NCI-H524 treated with DMSO at 0.1 percent for 48 hours (cell line): ENCODE measurements around the gene NPBWR2.

Experiments used
- DNase-seq: peaks from one replicate; lab custom pipeline; 2025; lab: John Stamatoyannopoulos, UW

Gene NPBWR2

DNA sequence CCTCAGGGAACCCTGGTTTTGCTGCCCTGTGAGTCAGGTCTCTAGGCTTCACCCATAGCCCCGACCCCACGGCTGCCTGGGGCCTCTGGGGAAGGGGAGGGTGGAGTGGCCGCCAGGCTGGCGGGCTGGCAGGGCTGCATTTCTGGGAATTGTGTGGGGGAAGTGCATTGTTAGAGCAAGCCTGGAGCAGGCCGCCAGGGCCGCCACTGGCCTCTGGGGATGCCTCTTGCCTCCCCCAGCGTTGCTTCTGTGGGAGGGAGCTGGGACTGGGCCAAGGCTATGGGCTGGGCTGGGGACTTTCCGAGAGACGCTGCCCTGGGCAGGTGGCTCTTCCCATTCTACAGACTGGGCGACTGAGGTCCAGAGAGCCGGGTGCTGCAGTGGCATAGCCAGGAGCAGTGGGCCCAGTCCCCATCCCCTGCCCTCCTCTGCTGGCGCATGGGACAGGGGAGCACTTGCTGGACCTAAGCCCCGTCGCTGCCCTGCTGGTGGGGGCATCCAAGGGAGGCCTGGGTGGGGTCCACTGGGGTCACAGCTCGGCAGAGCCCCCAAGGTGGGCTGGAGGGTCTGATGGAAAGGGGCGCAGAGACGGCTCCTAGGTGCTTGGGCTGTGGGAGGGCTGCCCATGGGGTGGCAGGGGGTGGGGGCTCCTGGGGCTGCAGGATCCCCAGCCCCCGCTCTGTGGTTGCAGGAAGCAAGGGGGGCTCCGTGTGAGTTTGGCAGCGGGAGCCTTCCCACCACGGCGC lies 51.3 kb downstream of the NPBWR2 start:
- DNase-seq: no peak

DNA sequence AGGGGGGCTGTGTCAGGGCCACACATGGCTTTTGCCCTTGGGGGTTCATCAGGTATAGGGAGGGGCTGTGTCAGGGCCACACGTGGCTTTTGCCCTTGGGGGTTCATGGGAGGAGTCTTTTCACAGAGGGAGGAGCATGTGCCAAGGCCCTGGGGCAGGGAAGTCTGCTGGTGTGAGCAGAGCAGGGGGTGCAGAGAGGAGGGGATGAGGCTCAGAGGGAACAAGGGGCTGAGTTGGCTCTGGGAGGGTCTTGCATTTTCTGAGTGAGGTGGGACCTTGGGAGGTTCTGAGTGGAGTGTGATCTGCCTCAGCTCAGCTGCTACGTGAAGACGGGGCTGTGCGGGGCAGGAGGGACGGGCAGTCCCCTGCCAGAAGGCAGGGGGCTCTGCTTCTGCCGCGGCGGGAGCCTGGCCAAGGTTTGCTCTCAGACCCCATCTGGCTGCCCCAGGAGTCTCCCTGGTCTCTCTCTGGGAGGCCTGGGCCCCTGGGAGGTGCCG lies 51.9 kb downstream of the NPBWR2 start:
- DNase-seq: no peak

DNA sequence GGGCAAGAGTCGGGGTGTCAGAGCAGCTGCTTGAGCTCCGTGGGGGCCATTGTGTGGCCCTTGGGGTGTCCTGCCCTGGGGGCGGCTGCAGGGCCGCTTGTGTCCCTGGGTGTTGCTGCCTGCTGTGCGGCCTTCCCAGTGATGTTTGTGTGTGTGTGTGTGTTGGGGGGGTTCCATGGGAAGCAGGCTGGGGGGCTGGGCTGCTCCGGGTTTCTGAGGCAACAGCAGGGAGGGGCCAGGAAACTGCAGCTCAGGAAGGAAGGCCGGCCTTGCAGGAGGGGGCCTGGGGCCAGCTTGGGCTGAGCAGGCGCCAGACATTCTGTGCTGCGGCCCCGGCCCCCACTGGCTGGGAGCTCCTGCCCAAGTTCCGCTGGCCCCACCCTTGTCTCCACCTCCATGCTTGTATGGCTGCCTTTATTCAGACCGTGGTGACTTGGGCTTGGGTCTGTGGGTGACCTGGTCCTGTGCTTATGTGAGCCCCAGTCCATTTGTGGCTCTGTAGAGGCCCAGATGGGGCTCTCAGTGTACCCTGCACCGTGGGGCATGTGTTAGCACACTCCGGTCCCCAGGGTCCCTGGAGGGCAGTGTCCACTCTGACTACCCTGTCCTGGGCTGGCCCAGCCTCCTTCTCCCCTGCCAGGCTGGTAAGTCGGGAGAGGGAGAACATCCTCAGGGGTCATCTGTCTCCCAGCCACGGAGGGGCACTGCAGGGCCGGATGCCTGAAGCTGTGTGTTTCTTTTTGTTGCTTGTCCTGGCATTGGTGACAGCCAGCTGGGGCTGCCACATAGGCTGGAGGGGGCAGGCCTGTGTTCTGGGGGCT lies 53.3 kb downstream of the NPBWR2 start:
- DNase-seq: peak; percentile 9
